Naive B cell (primary cell): ENCODE measurements around the gene ACSL6. TPM values are rescaled to one million over a fixed set of nuclear protein-coding genes. Genes with fewer than 3 reads are reported as not detected.

Source experiments
- ATAC-seq, 2 donors: fragments of 150-1000 bp; cut with Tn5 transposase; 2 replicates each; pipeline ENCODE4 v1.10.0; 2021; ENCODE audit warnings: low read depth in 2 of 2, mild to moderate bottlenecking in 2 of 2, moderate library complexity in 2 of 2
- DNase-seq: peaks from one replicate; pipeline ENCODE4 v3.0.0; 2022
- H3K27ac Mint-ChIP-seq, 6 donors: one replicate each; pipeline ENCODE4 v1.8.0; 2020 to 2022; ENCODE audit warnings: mild to moderate bottlenecking in 6 of 6, mixed read lengths in 6 of 6, moderate library complexity in 5 of 6, inconsistent platforms in 2 of 6
- H3K27me3 Mint-ChIP-seq, 3 donors: one replicate each; pipeline ENCODE4 v1.8.0; 2021 to 2022; ENCODE audit warnings: mixed read lengths in 3 of 3, mild to moderate bottlenecking in 1 of 3
- H3K36me3 Mint-ChIP-seq, 2 donors: one replicate each; pipeline ENCODE4 v1.8.0; 2020 to 2022; ENCODE audit warnings: mixed read lengths in 2 of 2, inconsistent platforms in 1 of 2, mild to moderate bottlenecking in 1 of 2
- H3K4me1 Mint-ChIP-seq, 3 donors: one replicate each; pipeline ENCODE4 v1.8.0; 2020 to 2022; ENCODE audit warnings: mixed read lengths in 3 of 3, inconsistent platforms in 1 of 3, mild to moderate bottlenecking in 1 of 3, moderate library complexity in 1 of 3
- H3K4me3 Mint-ChIP-seq, 8 donors: one replicate each; pipeline ENCODE4 v1.8.0; 2020 to 2022; ENCODE audit warnings: mild to moderate bottlenecking in 8 of 8, mixed read lengths in 8 of 8, moderate library complexity in 8 of 8, inconsistent platforms in 2 of 8
- H3K9me3 Mint-ChIP-seq, 7 donors: one replicate each; pipeline ENCODE4 v1.8.0; 2020 to 2022; ENCODE audit warnings: mixed read lengths in 7 of 7, mild to moderate bottlenecking in 5 of 7, inconsistent platforms in 2 of 7, moderate library complexity in 1 of 7
- polyA plus RNA-seq, 6 donors: library from polyadenylated mRNA; unstranded; fragments of 300-500 nt; fragmentation: Illumina TruSeq; gene quantifications; one replicate each; pipeline ENCODE4 v1.2.3, GENCODE V29; 2021; ENCODE audit warnings: low read depth in 6 of 6

ACSL6 gene
- polyA plus RNA-seq, 6 donors from 2014 or later: 0.16 TPM; not detected in 5

- Mint-ChIP-seq H3K4me1 (peaks cover 3 to 11% (median 5%) of the 10 kb centered on the region in 3 donors), H3K27me3 (peaks cover 0 to 19% (median 7%) of the 10 kb centered on the region in 3 donors), H3K4me3 (no peak overlapping the region), H3K9me3 (peaks cover 0 to 1% (median 0%) of the 10 kb centered on the region in 7 donors), H3K36me3 (no peaks in the 10 kb centered on the region), H3K27ac (no peak overlapping the region)
- DNase-seq: no peak
- no peak for ATAC-seq
Measured at GRCh38 chr5:131999041-131999440, 12.4 kb downstream of the ACSL6 start.

- H3K4me3 Mint-ChIP-seq: no peak overlapping the region
- no peak for DNase-seq
- no peak overlapping the region for H3K27ac Mint-ChIP-seq
- no peak for ATAC-seq
- H3K27me3 Mint-ChIP-seq: peaks cover 0 to 19% (median 7%) of the 10 kb centered on the region in 3 donors
- peaks cover 3 to 11% (median 5%) of the 10 kb centered on the region in 3 donors for H3K4me1 Mint-ChIP-seq
- H3K36me3 Mint-ChIP-seq: no peaks in the 10 kb centered on the region
- H3K9me3 Mint-ChIP-seq: peaks cover 0 to 1% (median 0%) of the 10 kb centered on the region in 7 donors
Measured at GRCh38 chr5:131998431-131999040, 12.9 kb downstream of the ACSL6 start.

GRCh38 chr5:131997727-131998117 is 13.7 kb downstream of the ACSL6 start:
- no peak for ATAC-seq
- no peak for DNase-seq
- peaks cover 3 to 11% (median 5%) of the 10 kb centered on the region in 3 donors for H3K4me1 Mint-ChIP-seq
- H3K27me3 Mint-ChIP-seq: peaks cover 0 to 19% (median 7%) of the 10 kb centered on the region in 3 donors
- no peak overlapping the region for H3K4me3 Mint-ChIP-seq
- H3K9me3 Mint-ChIP-seq: peaks cover 0 to 1% (median 0%) of the 10 kb centered on the region in 7 donors
- H3K36me3 Mint-ChIP-seq: no peaks in the 10 kb centered on the region
- no peak overlapping the region for H3K27ac Mint-ChIP-seq

GRCh38 chr5:131997026-131997726 is 14.3 kb downstream of the ACSL6 start:
- Mint-ChIP-seq H3K27ac (no peak overlapping the region), H3K9me3 (no peaks in the 10 kb centered on the region), H3K36me3 (no peaks in the 10 kb centered on the region), H3K4me1 (peaks cover 3 to 11% (median 5%) of the 10 kb centered on the region in 3 donors), H3K4me3 (no peak overlapping the region), H3K27me3 (peaks cover 0 to 18% (median 7%) of the 10 kb centered on the region in 3 donors)
- DNase-seq (no peak), ATAC-seq (no peak)

- Mint-ChIP-seq H3K4me3 (no peak overlapping the region), H3K27me3 (peaks cover 0 to 17% (median 7%) of the 10 kb centered on the region in 3 donors), H3K4me1 (peaks cover 3 to 11% (median 5%) of the 10 kb centered on the region in 3 donors), H3K9me3 (no peaks in the 10 kb centered on the region), H3K36me3 (no peaks in the 10 kb centered on the region), H3K27ac (peak overlapping the region in 1 of 6 donors; percentile 47)
- ATAC-seq (no peak), DNase-seq (no peak)
Measured at GRCh38 chr5:131996210-131997025, 15.0 kb downstream of the ACSL6 start.

- Mint-ChIP-seq H3K4me1 (peaks cover 3 to 6% (median 5%) of the 10 kb centered on the region in 3 donors), H3K27me3 (peaks cover 0 to 8% (median 0%) of the 10 kb centered on the region in 3 donors), H3K9me3 (no peaks in the 10 kb centered on the region), H3K4me3 (no peak overlapping the region), H3K36me3 (no peaks in the 10 kb centered on the region), H3K27ac (peak overlapping the region in 1 of 6 donors; percentile 14)
- ATAC-seq (peak in 1 of 2 donors; percentile 52), DNase-seq (no peak)
Measured at GRCh38 chr5:131994533-131995226, 16.8 kb downstream of the ACSL6 start.

- Mint-ChIP-seq H3K4me1 (peaks cover 3 to 6% (median 5%) of the 10 kb centered on the region in 3 donors), H3K27ac (peak overlapping the region in 1 of 6 donors; percentile 14), H3K36me3 (no peaks in the 10 kb centered on the region), H3K27me3 (peaks cover 0 to 8% (median 0%) of the 10 kb centered on the region in 3 donors), H3K4me3 (no peak overlapping the region), H3K9me3 (no peaks in the 10 kb centered on the region)
- DNase-seq (no peak), ATAC-seq (no peak)
Measured at GRCh38 chr5:131994090-131994489, 17.4 kb downstream of the ACSL6 start.

- no peaks in the 10 kb centered on the region for H3K36me3 Mint-ChIP-seq
- H3K9me3 Mint-ChIP-seq: no peaks in the 10 kb centered on the region
- H3K27me3 Mint-ChIP-seq: peaks cover 0 to 8% (median 0%) of the 10 kb centered on the region in 3 donors
- ATAC-seq (no peak), DNase-seq (no peak)
- peaks cover 3 to 6% (median 5%) of the 10 kb centered on the region in 3 donors for H3K4me1 Mint-ChIP-seq
- H3K4me3 Mint-ChIP-seq: no peak overlapping the region
- H3K27ac Mint-ChIP-seq: no peak overlapping the region
Measured at GRCh38 chr5:131993676-131994075, 17.8 kb downstream of the ACSL6 start.

GRCh38 chr5:131992370-131992769 is 19.1 kb downstream of the ACSL6 start:
- peaks cover 3 to 6% (median 5%) of the 10 kb centered on the region in 3 donors for H3K4me1 Mint-ChIP-seq
- DNase-seq: no peak
- no peak overlapping the region for H3K4me3 Mint-ChIP-seq
- no peak overlapping the region for H3K27ac Mint-ChIP-seq
- H3K27me3 Mint-ChIP-seq: peaks cover 0 to 8% (median 0%) of the 10 kb centered on the region in 3 donors
- H3K9me3 Mint-ChIP-seq: no peaks in the 10 kb centered on the region
- no peak for ATAC-seq
- H3K36me3 Mint-ChIP-seq: no peaks in the 10 kb centered on the region

GRCh38 chr5:131991593-131992324 is 19.7 kb downstream of the ACSL6 start:
- Mint-ChIP-seq H3K27ac (no peak overlapping the region), H3K36me3 (no peaks in the 10 kb centered on the region)

GRCh38 chr5:131990716-131991115 is 20.7 kb downstream of the ACSL6 start:
- Mint-ChIP-seq H3K9me3 (no peaks in the 10 kb centered on the region), H3K27ac (no peak overlapping the region), H3K4me1 (peaks cover 3 to 6% (median 5%) of the 10 kb centered on the region in 3 donors), H3K36me3 (no peaks in the 10 kb centered on the region), H3K4me3 (no peak overlapping the region), H3K27me3 (peaks cover 0 to 8% (median 0%) of the 10 kb centered on the region in 3 donors)
- ATAC-seq (no peak), DNase-seq (no peak)

More at GRCh38 chr5:131991593-131992324, 19.7 kb downstream of the ACSL6 start:
- DNase-seq (no peak), ATAC-seq (no peak)
- Mint-ChIP-seq H3K9me3 (no peaks in the 10 kb centered on the region), H3K4me1 (peaks cover 3 to 6% (median 5%) of the 10 kb centered on the region in 3 donors), H3K4me3 (no peak overlapping the region), H3K27me3 (peaks cover 0 to 8% (median 0%) of the 10 kb centered on the region in 3 donors)

GRCh38 chr5:131988601-131989000 is 22.9 kb downstream of the ACSL6 start:
- H3K27me3 Mint-ChIP-seq: peaks cover 0 to 8% (median 0%) of the 10 kb centered on the region in 3 donors
- H3K9me3 Mint-ChIP-seq: no peaks in the 10 kb centered on the region
- no peak overlapping the region for H3K27ac Mint-ChIP-seq
- ATAC-seq (no peak), DNase-seq (no peak)
- no peaks in the 10 kb centered on the region for H3K36me3 Mint-ChIP-seq
- no peak overlapping the region for H3K4me3 Mint-ChIP-seq
- no peaks in the 10 kb centered on the region for H3K4me1 Mint-ChIP-seq
